SK-MEL-5 (cell line): ENCODE results near the gene CRYBA4. TPM values are rescaled to one million over a fixed set of nuclear protein-coding genes. Genes with fewer than 3 reads are reported as not detected.

Experiments
- DNase-seq: peaks from one replicate; pipeline ENCODE4 v3.0.0-alpha.2; 2016; ENCODE audit warnings: low read depth, low spot score
- in situ Hi-C: cut with HindIII; loops from 2 replicates; pipeline ENCODE4 v1.10.0; 2016; ENCODE audit warnings: low sequenced_read_pairs, high pct_unique_total_duplicates, low pct_unique_long_range_greater_than_20kb
- total RNA-seq: library from RNA; depleted of rRNA; stranded (reverse); fragments of >200 nt; shearing (Covaris generic); gene quantifications from 2 replicates; pipeline ENCODE4 v1.2.3, GENCODE V29; 2014

Gene CRYBA4
- total RNA-seq, 1 experiment from 2014 or later, result 0.21 TPM

DNA sequence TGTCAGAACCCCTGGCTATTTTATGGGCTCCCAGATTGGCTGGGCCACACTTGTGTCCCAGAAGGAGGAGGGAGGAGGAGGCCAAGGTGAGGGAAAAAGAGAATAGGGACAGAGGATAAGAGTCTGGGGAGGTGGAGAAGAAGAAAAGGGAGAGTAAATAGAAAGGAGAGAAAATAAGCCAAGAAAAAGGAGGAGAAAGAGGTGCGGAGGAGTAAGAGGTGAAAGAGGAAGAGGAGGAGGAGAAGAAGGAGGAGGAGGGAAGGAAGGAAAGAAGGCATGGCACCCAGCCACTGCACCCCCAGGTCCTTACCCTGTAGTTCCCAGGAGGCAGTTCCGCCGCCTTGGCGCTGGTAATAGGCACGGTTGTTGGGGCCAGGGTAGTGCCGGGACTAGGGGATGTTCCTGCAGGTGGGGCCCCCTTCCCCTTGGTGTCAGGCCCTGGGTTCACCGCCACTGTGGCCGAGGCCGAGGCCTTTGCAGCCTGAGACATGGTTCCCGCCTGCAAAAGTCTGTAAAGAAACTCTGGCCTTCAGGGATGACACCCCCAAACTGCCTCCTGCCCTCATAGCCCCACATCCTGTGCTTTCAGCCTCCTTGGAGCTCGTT is 5.8 kb upstream of the CRYBA4 start:
- in situ Hi-C loops, result no loop called here

DNA sequence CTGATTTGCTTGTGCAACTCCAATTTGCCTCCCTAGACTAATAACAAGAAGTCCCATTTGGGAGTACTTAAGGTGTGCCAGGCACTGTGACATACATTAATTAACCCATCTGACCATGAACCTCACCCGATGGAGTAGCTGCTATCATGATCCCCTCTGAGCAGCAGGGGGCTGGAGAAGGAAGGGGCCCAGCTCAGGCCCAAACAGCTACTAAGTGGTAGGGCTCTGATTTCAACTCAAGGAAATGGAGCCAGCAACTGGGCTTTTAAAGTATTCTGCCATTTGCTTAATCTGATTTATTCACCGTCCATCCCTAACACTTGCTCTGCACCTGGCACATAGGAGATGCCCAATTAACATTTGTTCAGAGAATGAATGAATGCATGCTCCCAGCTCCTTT is 5.1 kb upstream of the CRYBA4 start:
- DNase-seq, result no peak
- in situ Hi-C loops, result no loop called here

More for the DNA sequence above, 5.8 kb upstream of the CRYBA4 start:
- no peak for DNase-seq

DNA sequence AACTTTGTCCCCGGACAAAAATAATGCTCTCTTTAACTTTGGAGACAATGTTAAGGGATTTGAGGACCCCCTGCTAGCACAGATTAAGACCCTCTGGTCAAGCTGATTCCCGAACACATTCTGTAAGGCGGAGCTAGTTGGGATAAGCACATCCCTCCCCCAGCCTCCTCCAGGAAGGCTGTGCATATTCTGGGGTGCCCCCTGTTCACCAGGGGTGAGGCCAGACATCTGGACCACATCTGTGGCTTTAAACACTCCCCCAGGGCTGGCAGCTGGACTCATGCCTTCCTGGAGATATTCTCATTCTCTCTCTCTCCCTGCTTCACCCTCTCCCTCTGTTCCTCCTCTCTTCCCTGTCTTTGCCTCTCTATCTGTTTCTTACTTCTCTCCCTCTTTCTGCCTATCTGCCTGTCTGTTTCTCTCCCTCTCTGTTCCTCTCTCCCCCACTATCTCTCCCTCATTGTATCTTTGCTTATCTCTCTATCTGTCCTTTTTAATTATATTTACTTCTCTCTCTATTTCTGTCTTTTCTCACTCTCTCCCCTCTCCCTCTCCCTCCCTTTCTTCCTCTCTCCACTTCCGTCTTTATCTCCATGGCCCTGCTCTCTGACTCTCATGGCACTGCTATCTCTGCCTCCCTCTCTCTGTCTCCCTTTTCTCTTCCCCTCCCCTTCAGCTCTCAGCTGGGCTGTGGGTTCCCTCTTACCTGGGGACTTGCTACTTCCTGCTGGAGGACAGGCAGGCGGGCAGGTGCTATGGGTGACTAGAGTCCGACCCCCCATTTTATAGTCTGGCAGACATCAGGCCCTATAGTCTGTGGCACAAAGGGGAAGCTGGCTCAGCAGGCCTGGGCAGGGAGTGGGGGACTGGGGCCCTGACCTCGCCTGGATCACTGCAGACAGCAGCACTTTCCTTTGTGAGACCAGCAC is 4.2 kb upstream of the CRYBA4 start, which contains the start of gene CRYBB1:
CRYBB1 (minus strand) TSS at position 757 of the 929 bp plus-strand sequence. CDS start 1,708 bp downstream, outside the sequence.
- DNase-seq, result no peak
- in situ Hi-C loops, result no loop called here

DNA sequence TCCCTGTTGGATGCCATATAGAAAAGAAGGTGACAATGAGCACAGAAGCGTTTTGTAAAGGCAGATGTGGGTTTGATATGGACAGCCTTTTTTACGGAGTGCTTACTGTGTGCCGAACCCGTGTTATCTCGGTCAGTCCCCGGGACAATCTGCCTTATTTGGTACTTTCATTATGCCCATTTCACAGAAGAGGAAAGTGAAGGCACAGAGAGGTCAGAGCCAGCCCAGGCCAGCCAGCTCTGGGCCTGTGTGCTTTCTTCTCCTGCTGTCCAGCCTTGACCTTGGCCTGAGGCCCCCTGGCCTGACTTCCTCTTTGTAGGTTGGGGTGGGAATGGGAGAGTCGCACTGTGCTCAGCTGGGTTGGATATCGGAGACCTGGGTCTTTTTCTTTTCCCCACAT is 3.3 kb upstream of the CRYBA4 start:
- in situ Hi-C loops, result no loop called here
- no peak for DNase-seq

DNA sequence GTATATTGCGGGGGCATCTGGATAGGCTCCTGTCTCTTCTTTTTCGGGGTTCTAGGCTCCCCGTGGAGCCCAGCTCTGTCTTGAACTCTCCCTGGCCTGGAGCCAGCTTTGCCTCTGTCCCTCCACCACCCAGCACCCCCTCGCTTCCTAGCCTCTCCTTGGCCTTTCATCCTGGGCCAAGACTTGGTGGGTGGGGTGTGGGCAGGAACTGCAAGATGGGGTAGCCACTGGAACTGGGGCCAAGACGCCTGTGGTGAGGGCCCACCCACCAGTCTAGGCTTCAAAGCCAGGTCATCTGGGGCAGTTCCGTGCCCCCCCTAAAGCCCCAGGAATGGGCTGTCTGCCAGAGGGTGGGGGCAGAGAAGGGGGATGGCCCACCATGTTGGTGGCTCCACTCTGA is 2.3 kb upstream of the CRYBA4 start:
- DNase-seq, result no peak
- in situ Hi-C loops, result no loop called here

DNA sequence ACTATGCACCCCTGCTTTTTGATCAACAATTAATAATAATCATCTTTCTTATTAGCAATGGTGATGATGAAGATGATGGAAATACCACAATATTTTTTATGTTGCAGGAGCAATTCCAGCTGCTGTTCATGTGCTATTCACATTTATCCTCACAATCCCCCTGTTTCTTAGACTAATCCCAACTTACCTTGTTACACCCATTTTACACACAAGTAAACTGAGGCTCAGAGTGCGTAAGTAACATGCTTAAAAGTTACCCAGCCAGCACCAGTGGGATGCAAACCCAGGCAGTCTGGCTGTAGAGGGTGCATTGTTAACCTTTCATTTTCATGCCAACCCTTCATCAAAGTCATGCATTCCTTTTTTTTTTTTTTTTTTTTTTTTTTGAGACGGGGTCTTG is 1.6 kb upstream of the CRYBA4 start:
- in situ Hi-C loops, result no loop called here
- no peak for DNase-seq

DNA sequence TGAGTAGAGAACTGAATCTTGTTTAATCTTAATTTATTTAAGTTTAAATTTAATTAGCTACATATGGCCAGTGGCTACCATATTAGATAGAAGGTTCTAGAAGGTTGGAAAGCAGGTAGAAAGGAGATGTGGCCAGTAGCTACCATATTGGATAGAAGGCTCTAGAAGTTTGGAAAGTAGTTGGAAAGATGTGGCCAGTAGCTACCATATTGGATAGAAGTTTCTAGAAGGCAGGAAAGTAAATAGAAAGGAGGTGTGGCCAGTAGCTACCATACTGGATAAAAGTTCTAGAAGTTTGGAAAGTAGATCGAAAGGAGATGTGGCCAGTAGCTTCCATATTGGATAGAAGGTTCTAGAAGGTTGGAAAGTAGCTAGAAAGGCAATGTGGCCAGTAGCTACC is 2.2 kb downstream of the CRYBA4 start:
- in situ Hi-C loops, result no loop called here
- no peak for DNase-seq

DNA sequence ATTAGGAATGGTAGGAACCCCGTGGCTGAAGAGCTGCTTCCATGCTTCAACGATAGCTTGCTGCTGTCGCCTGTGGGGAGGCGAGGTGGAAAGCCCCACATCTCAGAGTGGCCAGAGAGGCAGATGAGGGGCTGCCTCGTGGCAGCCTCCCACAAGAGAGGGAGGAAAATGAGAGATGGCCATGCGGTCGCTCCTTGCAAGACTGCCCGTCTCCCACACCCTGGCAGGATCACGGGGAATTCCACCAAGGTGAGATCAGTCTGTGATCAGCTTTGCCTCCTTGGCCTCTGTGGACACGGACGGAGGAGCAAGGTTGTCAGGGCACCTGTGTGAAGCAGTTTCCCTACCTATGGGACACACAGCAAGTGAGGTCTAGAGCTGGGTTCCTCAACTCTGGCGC is 3.0 kb downstream of the CRYBA4 start:
- in situ Hi-C loops, result no loop called here
- DNase-seq, result no peak

DNA sequence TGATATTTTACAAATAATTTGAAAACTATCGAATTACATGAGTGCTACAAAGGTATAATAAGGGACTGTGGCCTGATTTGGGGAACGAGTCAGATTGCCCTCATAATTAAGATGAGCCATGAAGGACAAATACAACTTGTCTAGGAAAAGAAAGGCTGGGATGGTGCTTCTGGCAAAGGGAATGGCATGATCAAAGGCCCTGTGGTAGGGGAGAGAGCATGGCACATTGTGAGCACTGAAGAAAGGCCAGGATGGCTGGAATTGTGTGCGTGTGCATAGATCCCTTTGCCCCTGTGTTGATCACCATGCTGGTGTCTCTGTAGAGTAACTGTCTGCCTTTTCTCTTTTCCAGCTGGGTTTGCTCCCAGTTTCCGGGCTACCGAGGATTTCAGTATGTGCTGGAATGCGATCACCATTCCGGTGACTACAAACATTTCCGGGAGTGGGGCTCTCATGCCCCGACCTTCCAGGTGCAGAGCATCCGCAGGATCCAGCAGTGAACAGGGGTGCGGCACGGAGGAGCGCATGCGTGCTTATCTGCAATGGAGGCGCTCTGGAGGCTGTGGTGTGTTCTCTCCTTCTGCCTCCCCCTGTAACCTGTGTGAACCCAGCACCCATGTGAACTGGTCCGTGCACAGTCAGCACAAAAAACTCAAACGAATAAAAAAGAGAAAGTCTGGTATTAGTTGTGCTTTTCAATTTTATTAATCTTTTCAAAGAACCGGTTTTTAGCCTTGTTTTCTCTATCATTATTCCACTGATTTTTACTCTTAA is 8.4 kb downstream of the CRYBA4 start:
- in situ Hi-C loops, result no loop called here
- no peak for DNase-seq

DNA sequence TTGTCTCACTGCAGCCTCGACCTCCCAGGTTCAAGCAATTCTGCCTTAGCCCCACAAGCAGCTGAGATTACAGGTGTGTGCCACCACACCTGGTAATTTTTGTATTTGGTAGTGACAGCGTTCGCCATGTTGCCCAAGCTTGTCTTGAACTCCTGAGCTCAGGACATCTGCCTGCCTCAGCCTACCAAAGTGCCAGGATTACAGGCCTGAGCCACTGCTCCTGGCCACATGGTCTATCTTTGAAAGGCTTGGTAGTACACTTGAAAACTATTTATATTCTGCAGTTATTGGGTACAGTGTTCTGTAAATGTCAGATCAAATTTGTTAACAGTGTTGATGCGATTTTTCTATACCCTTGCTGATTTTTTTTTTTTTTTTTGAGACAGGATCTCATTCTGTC is 9.5 kb downstream of the CRYBA4 start:
- in situ Hi-C loops, result no loop called here
- DNase-seq, result no peak

DNA sequence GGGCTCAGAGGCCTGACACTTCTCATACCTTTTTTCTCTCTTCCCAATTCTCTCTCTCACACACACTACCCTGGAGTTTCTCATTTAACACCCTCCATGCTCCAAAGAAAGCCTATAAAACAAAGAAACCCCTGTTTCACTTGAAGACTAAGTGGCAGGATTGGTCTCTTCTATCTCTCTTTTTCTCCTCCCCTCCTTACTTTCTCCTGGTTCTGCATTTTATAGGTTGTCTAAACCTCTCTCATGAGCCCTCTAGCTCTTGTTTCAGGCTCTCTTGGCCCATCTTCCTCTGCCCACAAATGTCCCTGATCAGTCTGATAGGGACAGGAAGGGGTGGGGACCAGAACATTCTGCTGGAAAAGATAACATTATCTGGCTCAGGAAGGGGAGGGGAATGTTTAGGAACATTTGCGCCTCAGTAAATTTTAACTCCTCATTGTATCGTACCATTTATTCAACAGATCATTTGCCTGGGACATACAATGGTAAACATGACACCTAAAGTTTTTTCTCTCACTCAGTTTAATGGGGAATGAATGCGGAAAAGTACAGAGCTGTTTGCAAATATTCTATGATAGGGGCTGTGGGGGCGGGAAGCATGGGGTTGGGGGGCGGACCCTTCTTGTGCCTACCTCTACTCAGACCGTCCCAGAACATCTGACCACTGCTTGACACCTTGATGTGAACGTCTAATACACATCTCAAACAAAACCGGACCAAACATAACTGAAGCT is 10.8 kb downstream of the CRYBA4 start:
- in situ Hi-C loops, result no loop called here
- no peak for DNase-seq

DNA sequence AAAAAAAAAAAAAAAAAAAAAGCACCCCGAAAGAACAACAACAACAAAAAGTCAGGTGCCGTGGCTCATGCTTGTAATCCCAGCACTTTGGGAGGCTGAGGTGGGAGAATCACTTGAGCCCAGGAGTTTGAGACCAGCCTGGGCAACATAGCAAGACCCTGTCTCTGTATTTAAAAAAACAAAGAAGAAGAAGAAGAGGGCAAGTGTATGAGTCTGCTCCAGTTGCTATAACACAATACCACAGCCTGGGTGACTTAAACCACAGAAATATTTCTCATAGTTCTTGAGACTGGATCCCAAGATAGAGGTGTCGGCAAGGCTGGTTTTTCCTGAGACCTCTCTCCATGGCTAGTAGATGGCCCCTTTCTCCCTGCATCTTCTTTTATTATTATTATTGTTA is 12.4 kb downstream of the CRYBA4 start:
- in situ Hi-C loops, result no loop called here
- DNase-seq, result no peak

DNA sequence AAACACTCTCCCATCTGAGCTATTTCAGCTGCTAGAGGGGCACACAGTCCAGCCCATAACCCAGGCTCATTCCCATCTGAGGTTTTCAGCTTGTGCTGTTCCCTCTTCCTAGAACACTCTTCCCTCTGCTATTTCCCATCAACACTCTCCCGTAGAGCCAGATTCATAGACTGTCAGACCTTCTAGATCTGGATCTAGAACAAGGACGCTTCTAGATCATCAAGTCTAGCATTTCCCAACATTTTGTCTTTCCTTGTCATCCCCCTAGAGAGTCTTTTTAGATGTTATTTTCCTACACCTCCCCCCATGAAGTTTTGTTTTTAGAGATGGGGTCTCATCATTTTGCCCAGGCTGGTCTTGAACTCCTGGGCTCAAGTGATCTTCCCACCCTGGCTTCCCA is 13.4 kb downstream of the CRYBA4 start:
- no peak for DNase-seq
- in situ Hi-C loops, result no loop called here

DNA sequence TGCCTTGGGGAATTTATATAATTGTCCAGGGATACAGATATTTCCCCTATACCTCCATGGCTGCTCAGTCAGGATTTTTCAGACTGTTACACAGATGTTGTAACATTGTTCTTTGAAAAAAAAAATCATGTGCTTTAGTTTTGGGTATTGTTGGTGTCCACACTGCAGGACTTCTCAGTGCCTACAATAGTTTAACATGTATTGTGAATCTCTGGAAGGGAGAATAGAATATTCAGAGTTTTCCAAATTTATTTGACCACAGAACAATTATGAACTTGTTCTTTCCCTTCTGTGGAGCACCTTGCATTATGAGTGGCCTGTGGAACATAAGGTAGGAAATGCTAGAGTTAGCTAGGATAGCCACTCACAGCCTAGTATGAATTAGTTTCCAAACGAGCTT is 14.5 kb downstream of the CRYBA4 start:
- in situ Hi-C loops, result no loop called here
- no peak for DNase-seq

DNA sequence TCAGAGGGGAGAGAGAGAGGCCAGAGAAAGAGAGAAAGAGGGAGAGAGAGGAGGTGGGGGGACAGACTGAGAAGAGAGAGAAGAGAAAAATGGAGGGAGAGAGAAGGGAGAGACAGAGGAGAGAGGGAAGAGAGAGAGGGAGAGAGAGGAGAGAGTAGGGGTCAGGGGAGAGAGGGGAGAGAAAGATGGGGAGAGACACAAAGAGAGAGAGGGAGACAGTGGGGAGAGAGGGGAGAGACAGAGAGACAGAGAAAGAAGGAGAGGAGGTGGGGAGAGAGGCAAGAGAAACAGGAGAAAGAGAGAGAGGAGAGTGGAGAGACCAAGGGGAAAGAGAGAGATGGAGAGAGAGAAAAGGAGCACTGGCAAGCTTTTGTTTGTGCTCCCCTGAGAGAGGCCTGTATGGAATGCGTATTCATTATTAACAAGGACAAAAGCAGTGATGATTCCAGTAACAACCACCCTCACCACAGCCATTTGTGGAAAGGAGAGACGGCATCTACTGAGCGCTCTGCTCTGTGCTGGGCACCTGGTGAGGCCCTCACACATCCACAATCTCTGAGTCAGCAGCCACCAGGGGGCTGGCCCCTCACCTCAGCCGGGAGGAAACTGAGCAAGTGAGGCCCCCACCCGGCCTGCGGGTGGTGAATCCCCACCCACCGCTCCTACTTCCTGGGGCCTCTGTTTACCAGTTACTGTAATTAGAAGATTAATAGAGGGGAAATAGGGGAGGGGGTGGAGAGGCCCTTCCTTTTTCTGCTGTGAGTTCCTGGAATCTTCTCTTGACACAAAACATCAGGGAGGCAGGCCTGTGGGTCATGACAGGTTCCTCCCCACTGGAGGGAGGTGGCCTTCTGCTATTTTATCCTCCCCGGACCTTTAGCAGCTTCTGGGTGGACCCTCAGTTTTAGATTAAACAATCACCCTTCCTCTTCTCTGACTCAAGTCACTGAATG is 21.0 kb downstream of the CRYBA4 start:
- in situ Hi-C loops, result no loop called here
- no peak for DNase-seq

DNA sequence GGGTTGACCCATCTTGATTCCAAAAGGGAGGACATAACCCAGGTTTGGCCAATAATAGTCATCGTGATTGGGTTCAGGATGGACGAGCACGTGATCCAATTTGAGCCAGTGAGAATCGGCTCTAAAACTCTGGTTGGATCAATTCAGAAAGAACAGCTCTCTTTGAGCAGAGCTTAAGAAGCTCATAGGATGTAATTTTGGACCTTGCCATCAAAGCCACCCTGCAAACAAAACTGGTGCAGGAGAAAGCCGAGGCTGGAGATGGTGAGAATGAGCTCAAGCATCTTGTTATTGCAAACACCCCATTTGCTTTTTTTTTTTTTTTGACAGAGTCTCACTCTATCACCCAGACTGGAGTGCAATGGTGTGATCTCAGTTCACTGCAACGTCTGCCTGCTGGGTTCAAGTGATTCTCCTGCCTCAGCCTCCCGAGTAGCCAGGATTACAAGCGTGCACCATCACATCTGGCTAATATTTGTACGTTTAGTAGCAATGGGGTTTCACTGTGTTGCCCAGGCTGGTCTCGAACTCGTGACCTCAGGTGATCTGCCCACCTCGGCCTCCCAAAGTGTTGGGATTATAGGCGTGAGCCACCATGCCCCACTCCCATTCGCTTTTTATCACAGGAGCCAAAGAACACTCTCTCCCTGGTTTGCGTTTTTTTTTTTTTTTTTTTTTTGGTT is 21.8 kb downstream of the CRYBA4 start:
- DNase-seq, result no peak
- in situ Hi-C loops, result no loop called here
